ENCODE measurements around the gene CYP4F8. TPM values are rescaled to one million over a fixed set of nuclear protein-coding genes. Genes with fewer than 3 reads are reported as not detected.

The CYP4F8 gene
- polyA plus RNA-seq, 1 experiment: not detected

GRCh38 chr19:15616627-15617270 is 1.7 kb downstream of the CYP4F8 start:
- Histone ChIP-seq H3K4me3 (ENCODE audit: low read depth, low read length) (no peak overlapping the region), H3K36me3 (ENCODE audit: control insufficient read depth, insufficient read depth, low read length) (no peaks in the 10 kb centered on the region), H3K27me3 (ENCODE audit: control insufficient read depth, insufficient read depth, low read length) (no peaks in the 10 kb centered on the region)
- DNase-seq (ENCODE audit: low read depth): no peak
- no peak for TF ChIP-seq CTCF (IDR thresholded peaks at IDR 0.05; ENCODE audit: insufficient read depth, low read depth, low read length)
- ChIA-PET CTCF (no interaction called here), POLR2A (no interaction called here)

DNA sequence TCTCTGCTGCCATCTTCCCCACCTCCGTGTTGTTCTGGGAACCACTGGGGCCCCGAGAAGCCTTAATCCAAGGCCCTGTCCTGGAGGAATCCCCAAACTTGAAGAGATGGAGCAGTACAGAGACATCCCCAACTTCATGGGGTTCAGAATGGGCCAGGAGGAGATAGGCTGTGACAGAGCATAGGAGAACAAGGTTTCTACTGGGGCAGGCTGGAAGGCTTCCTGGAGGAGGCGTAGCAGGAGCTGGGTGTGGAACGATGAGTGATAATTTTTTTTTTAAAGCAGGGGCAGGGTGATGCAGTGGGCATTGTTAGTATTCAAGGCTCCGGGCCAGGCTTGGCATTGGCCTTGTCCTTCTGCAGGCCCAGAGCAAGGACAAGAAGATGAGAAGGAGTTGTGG is 3.3 kb downstream of the CYP4F8 start:
- no peak for TF ChIP-seq CTCF (IDR thresholded peaks at IDR 0.05; ENCODE audit: insufficient read depth, low read depth, low read length)
- H3K36me3 ChIP-seq (ENCODE audit: control insufficient read depth, insufficient read depth, low read length): no peaks in the 10 kb centered on the region
- no peak overlapping the region for H3K4me3 ChIP-seq (ENCODE audit: low read depth, low read length)
- H3K27me3 ChIP-seq (ENCODE audit: control insufficient read depth, insufficient read depth, low read length): no peaks in the 10 kb centered on the region
- CTCF ChIA-PET: no interaction called here
- POLR2A ChIA-PET: no interaction called here
- DNase-seq (ENCODE audit: low read depth): no peak

GRCh38 chr19:15621801-15622200 is 6.8 kb downstream of the CYP4F8 start:
- Histone ChIP-seq H3K27me3 (ENCODE audit: control insufficient read depth, insufficient read depth, low read length) (no peaks in the 10 kb centered on the region), H3K4me3 (ENCODE audit: low read depth, low read length) (no peak overlapping the region), H3K36me3 (ENCODE audit: control insufficient read depth, insufficient read depth, low read length) (no peaks in the 10 kb centered on the region)
- CTCF ChIA-PET: interaction anchor here (1.5 kb wide), 1 partner anchor 11 kb away, joined by 3 read pairs; no protein-coding TSS in a partner anchor
- no peak for DNase-seq (ENCODE audit: low read depth)
- POLR2A ChIA-PET: no interaction called here
- TF ChIP-seq CTCF (IDR thresholded peaks at IDR 0.05; ENCODE audit: insufficient read depth, low read depth, low read length): no peak

- no peaks in the 10 kb centered on the region for H3K27me3 ChIP-seq (ENCODE audit: control insufficient read depth, insufficient read depth, low read length)
- DNase-seq (ENCODE audit: low read depth): no peak
- ChIA-PET CTCF (interaction anchor here (1.5 kb wide), 1 partner anchor 12 kb away, joined by 3 read pairs; no protein-coding TSS in a partner anchor), POLR2A (no interaction called here)
- no peak for TF ChIP-seq CTCF (IDR thresholded peaks at IDR 0.05; ENCODE audit: insufficient read depth, low read depth, low read length)
- no peaks in the 10 kb centered on the region for H3K36me3 ChIP-seq (ENCODE audit: control insufficient read depth, insufficient read depth, low read length)
- H3K4me3 ChIP-seq (ENCODE audit: low read depth, low read length): no peak overlapping the region
Observed at GRCh38 chr19:15622991-15623390, 8.0 kb downstream of the CYP4F8 start.

DNA sequence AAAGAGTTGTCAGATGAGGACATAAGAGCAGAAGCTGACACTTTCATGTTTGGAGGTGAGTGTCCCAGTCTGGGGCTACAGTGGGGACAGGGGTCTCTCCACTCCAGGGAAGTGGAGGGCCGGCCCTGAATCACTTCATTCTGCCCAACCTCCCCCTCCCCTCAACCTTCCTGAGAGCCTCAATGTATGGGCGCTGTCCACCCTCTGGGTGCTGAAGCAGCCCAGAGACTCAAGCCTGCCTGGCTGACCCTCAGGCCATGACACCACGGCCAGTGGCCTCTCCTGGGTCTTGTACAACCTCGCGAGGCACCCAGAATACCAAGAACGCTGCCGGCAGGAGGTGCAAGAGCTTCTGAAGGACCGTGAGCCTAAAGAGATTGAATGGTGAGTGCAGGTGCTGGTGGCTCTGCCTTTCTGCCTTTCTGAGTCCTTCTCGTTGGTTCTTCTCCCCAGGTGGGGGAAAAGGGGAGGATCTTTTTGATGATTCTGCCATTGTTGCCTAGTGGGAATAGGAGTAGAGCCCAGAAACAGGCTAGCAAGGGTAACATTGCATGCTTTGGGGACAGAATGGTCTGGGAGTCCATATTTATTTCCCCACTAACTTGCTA is 8.8 kb downstream of the CYP4F8 start:
- Histone ChIP-seq H3K36me3 (ENCODE audit: control insufficient read depth, insufficient read depth, low read length) (no peaks in the 10 kb centered on the region), H3K4me3 (ENCODE audit: low read depth, low read length) (no peak overlapping the region), H3K27me3 (ENCODE audit: control insufficient read depth, insufficient read depth, low read length) (no peaks in the 10 kb centered on the region)
- no peak for DNase-seq (ENCODE audit: low read depth)
- TF ChIP-seq CTCF (IDR thresholded peaks at IDR 0.05; ENCODE audit: insufficient read depth, low read depth, low read length): no peak
- ChIA-PET POLR2A (no interaction called here), CTCF (no interaction called here)
